K562 (cell line): ENCODE results near the gene CFAP300. TPM values are rescaled to one million over a fixed set of nuclear protein-coding genes. Genes with fewer than 3 reads are reported as not detected.

ENCODE experiments used
- ATAC-seq: fragments of 200-7000 bp; cut with Tn5 transposase; 3 replicates; pipeline ENCODE4 v1.9.1; 2020; ENCODE audit warnings: moderate library complexity
- BruUV-seq: library from RNA; stranded (reverse); fragments of 400-500 nt; replicated peaks from 2 replicates; lab custom pipeline; 2021; lab: Mats Ljungman, UMichigan
- CTCF ChIA-PET: fragments of 300-600 bp; formaldehyde crosslinking; extraction: SDS; loops from one replicate; lab custom pipeline; 2021; ENCODE audit warnings: low intra/inter-chr PET ratio; lab: Yijun Ruan, JAX
- POLR2A ChIA-PET: fragments of 300-600, 350-650 bp; sonication (Branson Sonifier 250); formaldehyde crosslinking; extraction: SDS; loops from one replicate; lab custom pipeline; 2021; ENCODE audit warnings: antibody characterized with exemption, inconsistent platforms; lab: Yijun Ruan, JAX
- DNase-seq, 4 experiments: peaks; one replicate each; pipeline versions ENCODE4 v3.0.0 to v3.0.0-alpha.2; 2011 to 2018; ENCODE audit warnings: low spot score in 3 of 4, mixed read lengths in 3 of 4; ENCODE audit errors: extremely low read depth in 1 of 4
- FAIRE-seq: peaks from 2 replicates; lab custom pipeline; 2011; peaks lifted over from hg19 to GRCh38; lab: Jason Lieb, UNC
- H2AFZ ChIP-seq: 2 replicates; pipeline ENCODE4 v1.6.0; 2011; ENCODE audit warnings: low read depth, low read length, control low read depth, inconsistent platforms
- H3K27ac ChIP-seq: fragments of 200-600 bp; 3 replicates; pipeline ENCODE4 v1.8.0; 2011; ENCODE audit warnings: low read depth, mild to moderate bottlenecking, control low read depth, inconsistent platforms, low read length, moderate library complexity, mixed read lengths; ENCODE audit errors: extremely low read depth
- H3K27me3 ChIP-seq, 2 experiments: fragments of 300-600 bp in 1 of 2; 2 replicates in 1 of 2; 3 replicates in 1 of 2; pipeline versions ENCODE4 v1.6.0 to v1.8.0; 2011; ENCODE audit warnings: inconsistent platforms in 2 of 2, low read length in 2 of 2, mild to moderate bottlenecking in 1 of 2, mixed read lengths in 1 of 2, moderate library complexity in 1 of 2; ENCODE audit not compliant: control insufficient read depth in 2 of 2, insufficient read depth in 2 of 2
- H3K36me3 ChIP-seq: fragments of 300-600 bp; 3 replicates; pipeline ENCODE4 v1.8.0; 2011; ENCODE audit warnings: mild to moderate bottlenecking, low read length, inconsistent platforms; ENCODE audit not compliant: control insufficient read depth, insufficient read depth
- H3K4me1 ChIP-seq, 2 experiments: fragments of 200-600 bp in 1 of 2; replicated peaks in 1 of 2; 2 replicates in 1 of 2; 3 replicates in 1 of 2; pipeline versions ENCODE4 v1.5.1 to v1.8.0; 2011; ENCODE audit warnings: inconsistent platforms in 2 of 2, low read length in 2 of 2, mild to moderate bottlenecking in 1 of 2, mixed read lengths in 1 of 2, moderate library complexity in 1 of 2; ENCODE audit not compliant: control insufficient read depth in 2 of 2, insufficient read depth in 2 of 2
- H3K4me2 ChIP-seq: 2 replicates; pipeline ENCODE4 v1.6.1; 2011; ENCODE audit warnings: low read length, control low read depth, inconsistent platforms, mixed read lengths; ENCODE audit not compliant: insufficient read depth
- H3K4me3 ChIP-seq: fragments of 200-600 bp; sonication (generic), shearing (Covaris generic); 2 replicates; pipeline ENCODE4 v1.5.1; 2016; ENCODE audit warnings: control low read depth, inconsistent platforms
- H3K79me2 ChIP-seq: fragments of 200-600 bp; 3 replicates; pipeline ENCODE4 v1.8.0; 2011; ENCODE audit warnings: low read length, inconsistent platforms; ENCODE audit not compliant: control insufficient read depth, insufficient read depth
- H3K9ac ChIP-seq, 2 experiments: 2 replicates each; pipeline versions ENCODE4 v1.6.0 to v1.6.1; 2011; ENCODE audit warnings: low read depth in 2 of 2, low read length in 2 of 2, control low read depth in 1 of 2, inconsistent platforms in 1 of 2, mild to moderate bottlenecking in 1 of 2, mixed read lengths in 1 of 2; ENCODE audit not compliant: insufficient read depth in 1 of 2
- H3K9me1 ChIP-seq: one replicate; pipeline ENCODE4 v1.6.0; 2011; ENCODE audit warnings: inconsistent platforms, mild to moderate bottlenecking, low read length, moderate library complexity; ENCODE audit not compliant: control insufficient read depth, insufficient read depth
- H3K9me3 ChIP-seq: replicated peaks from 2 replicates; pipeline ENCODE4 v1.5.1; 2011; ENCODE audit warnings: low read depth, low read length, inconsistent platforms; ENCODE audit not compliant: control insufficient read depth, insufficient read depth
- H4K20me1 ChIP-seq: replicated peaks from 2 replicates; pipeline ENCODE4 v1.6.1; 2011; ENCODE audit warnings: low read length, inconsistent platforms, mixed read lengths; ENCODE audit not compliant: control insufficient read depth, insufficient read depth
- JUN ChIP-seq, 2 experiments: sonication (generic) in 1 of 2; formaldehyde crosslinking in 1 of 2; IDR thresholded peaks; 2 replicates each; pipeline versions ENCODE4 v1.6.1 to v1.8.0; 2012 to 2022; ENCODE audit warnings: borderline replicate concordance in 2 of 2, mild to moderate bottlenecking in 2 of 2, improper control_type of control experiment in 1 of 2, low read depth in 1 of 2, low read length in 1 of 2, missing genetic modification reagents in 1 of 2
- LEF1 ChIP-seq: fragments of 450-650 bp; IDR thresholded peaks from 2 replicates; pipeline ENCODE4 v1.6.1; 2016; ENCODE audit warnings: mild to moderate bottlenecking
- MECOM ChIP-seq: fragments of 250-450 bp; sonication (Bioruptor Pico); IDR thresholded peaks from 2 replicates; pipeline ENCODE4 v1.8.0; 2022; ENCODE audit warnings: inconsistent platforms
- NR3C1 ChIP-seq: sonication (generic); formaldehyde crosslinking; IDR thresholded peaks from 2 replicates; pipeline ENCODE4 v1.8.1; 2022; ENCODE audit warnings: missing genetic modification reagents
- SMAD2 ChIP-seq: fragments of 150-350 bp; IDR thresholded peaks from 2 replicates; pipeline ENCODE4 v1.6.1; 2014; ENCODE audit warnings: low read depth, mild to moderate bottlenecking, low read length
- SMAD4 ChIP-seq: fragments of 250-450 bp; sonication (Bioruptor Pico); conservative IDR thresholded peaks from 2 replicates; pipeline ENCODE4 v1.8.0; 2021; ENCODE audit warnings: inconsistent platforms, mild to moderate bottlenecking, moderate library complexity
- WGBS: fragments of 100-300 bp; shearing (Covaris generic); methylation state at CpG from one replicate; pipeline ENCODE4 v1.1.6; 2016; ENCODE audit warnings: low coverage, mixed read lengths; ENCODE audit not compliant: insufficient coverage; ENCODE audit errors: missing lambda C conversion rate; 5-methylcytosine and 5-hydroxymethylcytosine counted together
- in situ Hi-C: fragments of 300-500 bp; cut with MboI; formaldehyde crosslinking; loops from 4 replicates; pipeline ENCODE4 v1.15.0; 2018; ENCODE audit warnings: inconsistent platforms, mixed read lengths
- intact Hi-C: fragments of 100-400 bp; cut with micrococcal nuclease; formaldehyde crosslinking; loops from 2 replicates; pipeline ENCODE4 v1.14.2; 2022
- polyA plus RNA-seq, 8 experiments: library from polyadenylated mRNA; depleted of rRNA in 4 of 8; stranded (reverse) in 5 of 8; unstranded in 3 of 8; fragments of >200 nt; fragmentation: Nextera tagmentation in 2 of 8; fragmentation: Illumina TruSeq in 1 of 8; extraction: Ambion mirVana in 2 of 8; extraction: Trizol in 1 of 8; gene quantifications; 2 replicates each; pipeline versions ENCODE4 v1.2.1 to v1.2.3, GENCODE V29; 2011 to 2014; ENCODE audit warnings: inconsistent platforms in 1 of 8, missing spikeins in 1 of 8
- total RNA-seq, 7 experiments: library from RNA; depleted of rRNA in 6 of 7; stranded (reverse); fragments of >200 nt in 6 of 7; fragmentation: Illumina TruSeq in 2 of 7; extraction: Trizol in 2 of 7; gene quantifications; 2 replicates each; pipeline versions ENCODE4 v1.2.1 to v1.2.3, GENCODE V29; 2011 to 2021; ENCODE audit warnings: low replicate concordance in 1 of 7
- TF ChIP-seq, protein P1 (sequence below): conservative IDR thresholded peaks from 2 replicates; pipeline ENCODE4 v1.6.1; 2011; ENCODE audit warnings: low read depth, mild to moderate bottlenecking, low read length; ENCODE audit not compliant: control insufficient read depth
- TF ChIP-seq, protein P2 (sequence below): fragments of 450-650 bp; IDR thresholded peaks from 2 replicates; pipeline ENCODE4 v1.6.1; 2016; ENCODE audit warnings: antibody characterized with exemption
- TF ChIP-seq, protein P3 (sequence below): fragments of 450-650 bp; formaldehyde crosslinking; IDR thresholded peaks from 2 replicates; pipeline ENCODE4 v1.4.0; 2020; ENCODE audit warnings: mild to moderate bottlenecking
- TF ChIP-seq, protein P4 (sequence below): fragments of 450-650 bp; formaldehyde crosslinking; IDR thresholded peaks from 2 replicates; pipeline ENCODE4 v1.4.0; 2020; ENCODE audit warnings: mild to moderate bottlenecking, moderate library complexity

The CFAP300 gene
- total and polyA plus RNA-seq, 9 of the 15 experiments (the other 6 are each of a cell fraction or from before 2014, with no cell fraction given): not detected

DNA sequence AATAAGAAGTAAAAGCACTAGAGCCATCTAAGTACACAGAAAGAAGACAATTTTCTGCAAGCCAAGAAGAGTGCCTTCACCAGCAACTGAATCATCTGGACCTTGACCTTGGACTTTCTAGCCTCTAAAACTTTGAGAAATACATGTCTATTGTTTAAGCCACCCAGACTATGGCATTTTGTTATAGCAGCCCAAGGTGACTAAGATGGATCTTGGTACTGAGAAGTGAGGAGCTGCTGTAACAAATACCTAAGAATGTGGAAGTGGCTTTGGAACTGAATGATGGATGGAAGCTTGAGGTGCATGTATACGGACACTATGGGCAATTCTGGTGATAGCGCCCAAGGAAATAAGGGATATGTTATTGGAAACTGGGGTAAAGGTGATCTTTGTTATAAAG is 14.9 kb downstream of the CFAP300 start:
- Histone ChIP-seq H3K9ac (no peak overlapping the region), H2AFZ (no peak overlapping the region), H3K79me2 (no peaks in the 10 kb centered on the region), H3K27me3 (peaks cover 0 to 5% of the 10 kb centered on the region in 2 experiments; a peak in 1 of 5 replicates), H3K9me3 (no peaks in the 10 kb centered on the region), H3K36me3 (no peaks in the 10 kb centered on the region), H3K4me2 (no peak overlapping the region), H4K20me1 (no peaks in the 10 kb centered on the region), H3K4me3 (no peak overlapping the region), H3K4me1 (no peaks in the 10 kb centered on the region), H3K27ac (no peak overlapping the region), H3K9me1 (no peaks in the 10 kb centered on the region)
- FAIRE-seq: no peak
- ChIA-PET POLR2A (no interaction called here), CTCF (no interaction called here)
- no peak for ATAC-seq
- intact Hi-C loops (no loop called here), in situ Hi-C loops (no loop called here)
- DNase-seq: no peak
- no TSS peak for BruUV-seq
- WGBS: 2% methylated on average over 2 of the region's 2 CpGs
- TF ChIP-seq SMAD4 (CRISPR knock-in tag) (no peak), NR3C1 (CRISPR knock-in tag) (no peak), SMAD2 (no peak), JUN (IDR thresholded peaks at IDR 0.05; ENCODE audit: borderline replicate concordance, low read depth, low read length) (no peak), JUN (CRISPR knock-in tag; IDR thresholded peaks at IDR 0.05; ENCODE audit: borderline replicate concordance) (no peak), LEF1 (no peak), MECOM (no peak)
- TF ChIP-seq, protein P1, sequence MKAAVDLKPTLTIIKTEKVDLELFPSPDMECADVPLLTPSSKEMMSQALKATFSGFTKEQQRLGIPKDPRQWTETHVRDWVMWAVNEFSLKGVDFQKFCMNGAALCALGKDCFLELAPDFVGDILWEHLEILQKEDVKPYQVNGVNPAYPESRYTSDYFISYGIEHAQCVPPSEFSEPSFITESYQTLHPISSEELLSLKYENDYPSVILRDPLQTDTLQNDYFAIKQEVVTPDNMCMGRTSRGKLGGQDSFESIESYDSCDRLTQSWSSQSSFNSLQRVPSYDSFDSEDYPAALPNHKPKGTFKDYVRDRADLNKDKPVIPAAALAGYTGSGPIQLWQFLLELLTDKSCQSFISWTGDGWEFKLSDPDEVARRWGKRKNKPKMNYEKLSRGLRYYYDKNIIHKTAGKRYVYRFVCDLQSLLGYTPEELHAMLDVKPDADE: no peak
- TF ChIP-seq, protein P2, sequence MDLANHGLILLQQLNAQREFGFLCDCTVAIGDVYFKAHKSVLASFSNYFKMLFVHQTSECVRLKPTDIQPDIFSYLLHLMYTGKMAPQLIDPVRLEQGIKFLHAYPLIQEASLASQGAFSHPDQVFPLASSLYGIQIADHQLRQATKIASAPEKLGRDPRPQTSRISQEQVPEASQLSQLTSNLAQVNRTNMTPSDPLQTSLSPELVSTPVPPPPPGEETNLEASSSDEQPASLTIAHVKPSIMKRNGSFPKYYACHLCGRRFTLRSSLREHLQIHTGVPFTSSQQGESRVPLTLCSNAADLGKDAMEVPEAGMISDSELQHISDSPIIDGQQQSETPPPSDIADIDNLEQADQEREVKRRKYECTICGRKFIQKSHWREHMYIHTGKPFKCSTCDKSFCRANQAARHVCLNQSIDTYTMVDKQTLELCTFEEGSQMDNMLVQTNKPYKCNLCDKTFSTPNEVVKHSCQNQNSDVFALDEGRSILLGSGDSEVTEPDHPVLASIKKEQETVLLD: no peak
- TF ChIP-seq, protein P3, sequence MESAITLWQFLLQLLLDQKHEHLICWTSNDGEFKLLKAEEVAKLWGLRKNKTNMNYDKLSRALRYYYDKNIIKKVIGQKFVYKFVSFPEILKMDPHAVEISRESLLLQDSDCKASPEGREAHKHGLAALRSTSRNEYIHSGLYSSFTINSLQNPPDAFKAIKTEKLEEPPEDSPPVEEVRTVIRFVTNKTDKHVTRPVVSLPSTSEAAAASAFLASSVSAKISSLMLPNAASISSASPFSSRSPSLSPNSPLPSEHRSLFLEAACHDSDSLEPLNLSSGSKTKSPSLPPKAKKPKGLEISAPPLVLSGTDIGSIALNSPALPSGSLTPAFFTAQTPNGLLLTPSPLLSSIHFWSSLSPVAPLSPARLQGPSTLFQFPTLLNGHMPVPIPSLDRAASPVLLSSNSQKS: no peak
- TF ChIP-seq, protein P4, sequence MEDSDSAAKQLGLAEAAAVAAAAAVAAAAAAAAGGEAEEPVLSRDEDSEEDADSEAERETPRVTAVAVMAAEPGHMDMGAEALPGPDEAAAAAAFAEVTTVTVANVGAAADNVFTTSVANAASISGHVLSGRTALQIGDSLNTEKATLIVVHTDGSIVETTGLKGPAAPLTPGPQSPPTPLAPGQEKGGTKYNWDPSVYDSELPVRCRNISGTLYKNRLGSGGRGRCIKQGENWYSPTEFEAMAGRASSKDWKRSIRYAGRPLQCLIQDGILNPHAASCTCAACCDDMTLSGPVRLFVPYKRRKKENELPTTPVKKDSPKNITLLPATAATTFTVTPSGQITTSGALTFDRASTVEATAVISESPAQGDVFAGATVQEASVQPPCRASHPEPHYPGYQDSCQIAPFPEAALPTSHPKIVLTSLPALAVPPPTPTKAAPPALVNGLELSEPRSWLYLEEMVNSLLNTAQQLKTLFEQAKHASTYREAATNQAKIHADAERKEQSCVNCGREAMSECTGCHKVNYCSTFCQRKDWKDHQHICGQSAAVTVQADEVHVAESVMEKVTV (CRISPR knock-in tag): no peak
